ENCODE results near the gene LATS1. TPM values are rescaled to one million over a fixed set of nuclear protein-coding genes. Genes with fewer than 3 reads are reported as not detected.

The LATS1 gene
- total and polyA plus RNA-seq, 4 donors, result 2.7 to 9.2 (median 5.5) TPM

DNA sequence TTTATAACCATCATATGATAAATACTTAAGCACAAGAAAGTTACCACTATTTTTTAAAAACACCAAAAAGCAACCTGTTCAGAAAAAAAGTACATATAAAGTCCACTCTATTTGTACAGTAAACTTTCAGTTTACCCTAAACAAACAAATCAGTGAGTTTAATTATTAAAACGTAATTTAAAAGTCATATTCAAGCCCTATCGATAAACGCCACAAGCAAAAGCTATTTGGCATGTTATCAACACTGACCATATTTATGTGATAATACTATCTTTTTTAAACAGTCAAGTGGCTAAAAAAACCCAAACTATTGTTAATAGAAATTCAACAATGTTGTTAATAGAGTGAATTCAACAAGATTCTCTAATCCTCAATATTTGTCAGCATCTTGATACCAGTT, 71.3 kb downstream of the LATS1 start:
- WGBS, result 38% methylated on average over 3 of the region's 3 CpGs
- DNase-seq (ENCODE audit: low spot score), result no peak
- Histone ChIP-seq H3K9ac (ENCODE audit: low read depth in 1 of 2, low read length in 2 of 2) (no peak overlapping the region), H3K4me1 (ENCODE audit: control insufficient read depth in 4 of 4, insufficient read depth in 4 of 4, low read length in 3 of 4) (peaks cover 2 to 10% (median 6%) of the 10 kb centered on the region in 4 donors), H3K9me3 (ENCODE audit: control insufficient read depth in 4 of 4, low read length in 3 of 4) (no peaks in the 10 kb centered on the region), H3K27me3 (ENCODE audit: control insufficient read depth in 4 of 4, insufficient read depth in 4 of 4, low read length in 3 of 4) (no peaks in the 10 kb centered on the region), H3K27ac (ENCODE audit: low read depth in 1 of 2, low read length in 2 of 2) (no peak overlapping the region), H3K4me3 (ENCODE audit: low read depth in 1 of 3, low read length in 3 of 3) (peak overlapping the region in 1 of 3 donors; percentile 82), H3K36me3 (ENCODE audit: control insufficient read depth in 4 of 4, insufficient read depth in 3 of 4, low read depth in 1 of 4, low read length in 3 of 4) (no peaks in the 10 kb centered on the region)
- no peak for TF ChIP-seq ZBTB33 (IDR thresholded peaks at IDR 0.05)
- TF ChIP-seq SP1 (IDR thresholded peaks at IDR 0.05), result no peak
- TF ChIP-seq NR2F2 (IDR thresholded peaks at IDR 0.05), result no peak
- no peak for TF ChIP-seq FOXA1 (IDR thresholded peaks at IDR 0.05)
- TF ChIP-seq HNF4A (conservative IDR thresholded peaks at IDR 0.05), result no peak
- no peak for TF ChIP-seq ATF3 (IDR thresholded peaks at IDR 0.05)
- TF ChIP-seq EGR1 (IDR thresholded peaks at IDR 0.05; ENCODE audit: low read depth in 2 of 2), result no peak
- no peak for TF ChIP-seq RXRA (IDR thresholded peaks at IDR 0.05)
- TF ChIP-seq, protein P1, sequence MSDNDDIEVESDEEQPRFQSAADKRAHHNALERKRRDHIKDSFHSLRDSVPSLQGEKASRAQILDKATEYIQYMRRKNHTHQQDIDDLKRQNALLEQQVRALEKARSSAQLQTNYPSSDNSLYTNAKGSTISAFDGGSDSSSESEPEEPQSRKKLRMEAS (IDR thresholded peaks at IDR 0.05), result no peak
- no peak for TF ChIP-seq TAF1 (conservative IDR thresholded peaks at IDR 0.05)
- TF ChIP-seq GABPA (IDR thresholded peaks at IDR 0.05 in 1 of 2, conservative IDR thresholded peaks at IDR 0.05 in 1 of 2), result no peak
- no peak for TF ChIP-seq YY1 (IDR thresholded peaks at IDR 0.05)
- TF ChIP-seq CTCF (IDR thresholded peaks at IDR 0.05; ENCODE audit: low read depth, low read length, missing input control), result no peak
- TF ChIP-seq REST (IDR thresholded peaks at IDR 0.05), result no peak
- no peak for TF ChIP-seq HNF4G (IDR thresholded peaks at IDR 0.05)
- no peak for TF ChIP-seq RAD21 (IDR thresholded peaks at IDR 0.05)
- no peak for TF ChIP-seq JUND (IDR thresholded peaks at IDR 0.05)
- TF ChIP-seq FOXA2 (IDR thresholded peaks at IDR 0.05), result no peak
